Stimulated activated CD4-positive, alpha-beta T cell treated with anti-CD3 and anti-CD28 coated beads, TNF-alpha, amount 100 ng/mL, for 48 hours (primary cell): Measurements from ENCODE around the gene SLC26A11.
"Not testable (repeated sequence)": the region's sequence is repeated elsewhere in the genome, so short reads cannot be mapped to it uniquely, and the experiment has no call there.

ENCODE experiments used
- DNase-seq, 3 donors: peaks; one replicate each; pipeline ENCODE4 v3.0.0-alpha.2; 2020; ENCODE audit warnings: low read depth in 3 of 3

The SLC26A11 gene

DNA sequence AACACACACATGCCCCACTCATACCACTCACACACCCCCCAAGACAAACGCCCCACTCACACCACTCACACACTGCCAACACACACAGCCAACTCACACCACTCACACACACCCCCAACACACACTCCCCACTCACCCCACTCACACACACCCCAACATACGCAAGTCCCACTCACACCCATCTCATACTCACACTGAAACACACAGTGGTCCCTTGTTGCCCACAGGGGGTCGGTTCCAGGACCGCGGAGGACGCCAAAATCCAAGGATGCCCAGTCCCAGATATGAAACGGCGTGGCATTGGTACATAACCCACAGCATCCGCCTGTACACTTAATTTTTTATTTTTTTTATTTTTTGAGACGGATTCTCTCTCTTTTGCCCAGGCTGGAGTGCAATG lies 61.3 kb downstream of the SLC26A11 start:
- DNase-seq = no peak

GRCh38 chr17:80283116-80283852 lies 63.1 kb downstream of the SLC26A11 start:
- DNase-seq = no peak

GRCh38 chr17:80284631-80285030 lies 64.4 kb downstream of the SLC26A11 start:
- DNase-seq = no peak

DNA sequence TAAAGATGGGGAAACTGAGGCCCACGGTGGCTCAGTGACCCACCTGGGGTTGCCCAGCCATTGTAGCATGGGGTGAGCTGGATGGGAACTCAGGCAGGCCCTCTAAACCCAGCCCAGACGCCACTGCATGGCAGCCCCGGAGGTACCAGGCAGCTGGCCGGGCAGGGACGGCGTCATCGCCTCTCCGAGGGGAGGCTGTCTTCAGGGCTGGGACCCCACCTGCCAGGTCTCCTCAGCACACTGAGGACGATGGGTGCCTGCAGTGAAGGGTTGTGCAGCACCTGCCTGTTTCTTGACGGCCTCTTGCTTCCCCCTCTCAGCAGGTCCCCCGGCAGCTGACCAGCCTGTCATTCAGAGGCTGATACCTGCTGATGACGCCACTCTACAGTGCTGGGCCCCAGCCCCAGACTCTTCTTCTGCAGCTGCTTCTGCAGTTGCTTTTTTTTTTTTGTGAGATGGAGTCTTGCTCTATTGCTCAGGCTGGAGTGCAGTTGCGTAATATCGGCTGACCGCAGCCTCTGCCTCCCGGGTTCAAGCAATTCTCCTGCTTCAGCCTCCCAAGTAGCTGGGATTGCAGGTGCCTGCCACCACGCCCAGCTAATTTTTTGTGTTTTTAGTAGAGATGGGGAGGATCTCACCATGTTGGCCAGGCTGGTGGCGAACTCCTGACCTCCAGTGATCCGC lies 65.2 kb downstream of the SLC26A11 start:
- no peak for DNase-seq

GRCh38 chr17:80286638-80286960 lies 66.4 kb downstream of the SLC26A11 start:
- DNase-seq = no peak

- DNase-seq = no peak
These were observed 66.8 kb downstream of the SLC26A11 start for GRCh38 chr17:80287038-80287437.

DNA sequence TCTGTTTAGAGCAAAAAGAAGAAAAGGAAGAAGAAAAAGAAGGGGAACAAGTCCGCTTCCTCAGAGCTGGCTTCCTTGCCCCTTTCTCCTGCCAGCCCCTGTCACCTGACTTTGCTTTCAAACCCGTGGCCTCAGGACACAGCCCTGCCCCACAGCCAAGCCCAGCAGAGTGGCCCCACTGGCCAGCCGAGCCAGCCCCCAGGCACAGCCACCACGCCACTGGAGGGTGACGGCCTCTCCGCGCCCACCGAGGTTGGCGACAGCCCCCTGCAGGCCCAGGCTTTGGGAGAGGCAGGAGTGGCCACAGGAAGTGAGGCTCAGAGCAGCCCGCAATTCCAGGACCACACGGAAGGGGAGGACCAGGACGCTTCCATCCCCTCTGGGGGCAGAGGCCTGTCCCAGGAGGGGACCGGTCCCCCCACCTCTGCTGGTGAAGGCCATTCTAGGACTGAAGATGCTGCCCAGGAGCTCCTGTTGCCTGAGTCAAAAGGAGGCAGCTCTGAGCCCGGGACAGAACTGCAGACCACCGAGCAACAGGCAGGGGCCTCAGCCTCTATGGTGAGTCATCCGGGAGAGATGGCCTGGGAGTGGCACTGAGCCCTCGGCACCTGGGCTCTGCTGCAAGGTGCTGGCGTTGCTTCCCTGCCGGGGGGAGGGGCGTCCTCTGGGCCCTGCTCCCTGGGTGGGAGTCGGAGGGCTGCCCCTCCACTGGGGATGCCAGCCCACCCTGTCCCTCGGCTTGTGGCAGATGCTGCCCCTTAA lies 67.8 kb downstream of the SLC26A11 start:
- DNase-seq = no peak

GRCh38 chr17:80289616-80290015 lies 69.4 kb downstream of the SLC26A11 start:
- DNase-seq = no peak

GRCh38 chr17:80290156-80290555 lies 69.9 kb downstream of the SLC26A11 start:
- DNase-seq = no peak

DNA sequence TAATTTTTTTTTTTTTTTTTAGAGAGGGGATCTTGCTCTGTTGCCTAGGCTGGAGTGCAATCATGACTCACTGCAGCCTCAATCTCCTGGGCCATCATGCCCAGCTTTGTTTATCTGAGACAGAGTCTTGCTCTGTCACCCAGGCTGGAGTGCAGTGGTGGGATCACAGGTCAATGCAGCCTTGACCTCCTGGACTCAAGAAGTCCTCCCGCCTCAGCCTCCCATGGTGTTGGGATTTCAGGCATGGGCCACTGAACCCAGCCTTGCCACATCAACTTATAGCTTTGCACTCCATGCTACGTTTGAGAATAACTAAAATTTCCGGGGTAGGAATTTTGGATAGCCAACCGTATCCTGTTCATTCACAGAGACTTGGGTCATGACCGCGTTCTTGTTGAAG lies 71.0 kb downstream of the SLC26A11 start:
- no peak for DNase-seq

DNA sequence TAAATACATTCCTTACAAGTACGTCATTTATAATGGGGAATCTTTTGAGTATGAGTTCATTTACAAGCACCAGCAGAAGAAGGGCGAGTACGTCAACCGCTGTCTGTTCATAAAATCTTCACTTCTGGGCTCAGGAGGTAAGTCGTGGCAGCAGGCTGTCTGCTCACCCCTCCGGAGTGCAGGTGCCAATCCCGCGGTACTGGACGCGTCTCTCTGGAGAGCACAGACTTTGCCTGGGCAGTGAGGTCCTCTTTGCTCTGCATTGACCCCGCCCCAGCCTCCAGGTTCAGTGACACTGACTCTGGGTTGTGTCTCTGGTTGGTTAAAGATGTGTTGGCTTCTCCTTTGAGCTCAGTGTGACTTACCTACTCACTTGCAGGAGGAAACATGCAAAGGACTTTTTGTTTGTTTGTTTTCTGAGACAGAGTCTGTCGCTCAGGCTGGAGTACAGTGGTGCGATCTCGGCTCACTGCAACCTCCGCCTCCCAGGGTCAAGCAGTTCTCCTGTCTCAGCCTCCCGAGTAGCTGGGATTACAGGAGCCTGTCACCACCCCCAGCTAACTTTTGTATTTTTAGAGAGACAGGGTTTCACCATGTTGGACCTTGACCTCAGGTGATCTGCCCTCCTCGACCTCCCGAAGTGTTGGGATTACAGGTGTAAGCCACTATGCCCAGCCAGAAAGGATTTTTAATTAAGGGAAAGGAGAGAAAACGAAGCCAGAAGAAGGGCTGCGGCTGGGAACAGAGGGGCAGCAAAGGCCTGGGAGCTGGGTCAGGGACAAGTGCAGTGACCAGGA lies 71.7 kb downstream of the SLC26A11 start:
- no peak for DNase-seq

DNA sequence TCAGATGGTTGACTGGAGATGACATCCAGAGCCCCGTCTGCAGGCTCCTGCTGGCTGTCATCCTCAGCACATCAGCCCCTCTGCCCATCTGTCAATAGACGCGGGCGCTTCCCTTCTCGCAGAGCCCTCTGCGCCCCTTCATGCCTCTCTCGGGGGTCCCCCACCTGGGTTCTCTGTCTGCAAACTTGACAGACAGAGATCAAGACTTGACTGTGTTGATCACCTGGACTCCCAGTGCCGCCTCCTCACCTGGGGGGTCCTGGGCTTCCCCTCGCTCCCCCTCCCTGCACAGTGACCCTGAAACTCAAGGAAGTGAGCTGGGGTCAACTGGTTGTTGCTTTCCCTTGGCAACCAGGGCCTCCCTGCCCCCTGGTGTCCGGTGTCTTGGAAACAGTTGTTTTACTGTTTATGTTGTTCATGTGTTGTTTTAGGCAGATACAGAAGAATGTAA lies 72.3 kb downstream of the SLC26A11 start:
- DNase-seq = no peak

DNA sequence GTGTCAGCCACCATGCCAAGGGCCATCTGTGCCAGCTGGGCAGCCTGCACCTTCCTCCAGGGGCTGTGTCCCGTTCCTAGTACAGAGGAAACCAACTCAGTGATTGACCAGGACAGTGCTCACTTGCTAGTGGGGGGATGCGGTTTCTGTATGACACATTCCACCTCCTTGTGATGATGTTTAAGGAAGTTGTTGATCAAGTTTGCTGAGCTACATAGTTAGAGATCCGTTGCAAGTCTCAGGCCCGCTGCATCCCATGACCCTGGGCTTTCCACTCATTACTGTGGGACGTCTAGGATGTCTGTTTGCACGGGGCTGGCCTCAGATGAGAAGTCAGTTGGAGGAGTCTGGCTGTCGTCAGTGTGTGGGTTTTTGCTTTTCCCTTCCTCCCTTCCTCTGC lies 74.0 kb downstream of the SLC26A11 start:
- no peak for DNase-seq

GRCh38 chr17:80294653-80295052 lies 74.4 kb downstream of the SLC26A11 start:
- no peak for DNase-seq

GRCh38 chr17:80295146-80295545 lies 74.9 kb downstream of the SLC26A11 start:
- DNase-seq = no peak

DNA sequence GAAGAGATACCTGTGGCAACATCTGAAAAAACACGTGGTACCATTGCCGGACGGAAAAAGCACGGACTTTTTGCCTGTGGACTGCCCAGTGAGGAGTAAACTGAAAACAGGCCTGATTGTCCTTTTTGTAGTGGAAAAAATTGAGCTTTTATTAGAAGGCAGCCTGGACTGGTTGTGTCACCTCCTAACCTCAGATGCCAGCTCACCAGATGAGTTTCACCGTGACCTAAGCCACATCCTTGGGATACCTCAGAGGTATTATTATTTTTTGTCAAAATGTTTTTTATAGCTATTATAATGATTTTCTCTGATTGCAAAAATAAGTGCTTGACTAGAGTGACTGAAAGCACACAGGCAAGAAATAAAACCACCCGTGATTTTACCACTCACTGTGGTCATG lies 75.3 kb downstream of the SLC26A11 start:
- no peak for DNase-seq

DNA sequence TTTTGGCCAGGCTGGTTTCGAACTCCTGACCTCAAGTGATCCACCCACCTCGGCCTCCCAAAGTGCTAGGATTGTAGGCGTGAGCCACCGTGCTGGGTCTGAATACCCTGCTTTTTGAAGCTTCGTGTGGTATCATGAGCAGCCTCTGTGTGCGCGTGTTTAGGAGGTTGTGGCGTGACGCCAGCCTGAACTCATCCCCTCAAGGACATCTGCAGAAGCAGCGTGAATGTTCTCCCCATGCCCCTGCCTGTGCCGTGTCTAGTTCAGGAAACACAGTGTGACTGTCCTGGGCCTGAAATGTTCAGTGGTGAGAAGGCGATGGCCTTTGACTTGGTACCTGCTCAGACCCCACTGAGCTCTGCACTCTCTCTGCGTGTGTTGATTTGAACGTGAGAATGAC lies 76.0 kb downstream of the SLC26A11 start:
- no peak for DNase-seq

GRCh38 chr17:80297996-80298560 lies 77.9 kb downstream of the SLC26A11 start:
- no peak for DNase-seq

- not testable (repeated sequence) for DNase-seq
These were observed 79.3 kb downstream of the SLC26A11 start for GRCh38 chr17:80299350-80300100.

- not testable (repeated sequence) for DNase-seq
These were observed 80.5 kb downstream of the SLC26A11 start for GRCh38 chr17:80300756-80301155.
